WTC11 (cell line): ENCODE results near the gene SSBP2. TPM values are rescaled to one million over a fixed set of nuclear protein-coding genes. Genes with fewer than 3 reads are reported as not detected.
"Not testable (repeated sequence)": the region's sequence is repeated elsewhere in the genome, so short reads cannot be mapped to it uniquely, and the experiment has no call there.

Source experiments
- ATAC-seq: fragments of 200-7000 bp; cut with Tn5 transposase; 2 replicates; pipeline ENCODE4 v1.10.0; 2021; ENCODE audit warnings: mild to moderate bottlenecking, moderate library complexity
- CTCF ChIA-PET: fragments of 300-600 bp; sonication (Branson Sonifier 250); formaldehyde crosslinking; loops from one replicate; lab custom pipeline; 2021; ENCODE audit warnings: antibody characterized with exemption; lab: Charles Lee
- POLR2A ChIA-PET: fragments of 350-600 bp; sonication (Branson Sonifier 250); formaldehyde crosslinking; loops from one replicate; lab custom pipeline; 2021; ENCODE audit warnings: antibody characterized with exemption; lab: Charles Lee
- DNase-seq: peaks from one replicate; pipeline ENCODE4 v3.0.0; 2021; ENCODE audit warnings: low spot score
- H3K27ac Mint-ChIP-seq: 2 replicates; pipeline ENCODE4 v1.8.0; 2021; ENCODE audit warnings: mixed read lengths
- H3K27me3 Mint-ChIP-seq: 2 replicates; pipeline ENCODE4 v1.8.0; 2021; ENCODE audit warnings: low read depth, mild to moderate bottlenecking, moderate library complexity, mixed read lengths
- H3K36me3 Mint-ChIP-seq: 2 replicates; pipeline ENCODE4 v1.8.0; 2021; ENCODE audit warnings: mixed read lengths
- H3K4me1 Mint-ChIP-seq: 2 replicates; pipeline ENCODE4 v1.8.0; 2022; ENCODE audit warnings: mixed read lengths
- H3K4me3 Mint-ChIP-seq: 2 replicates; pipeline ENCODE4 v1.8.0; 2021; ENCODE audit warnings: mild to moderate bottlenecking, moderate library complexity, mixed read lengths
- H3K9me3 Mint-ChIP-seq: 2 replicates; pipeline ENCODE4 v1.8.0; 2021; ENCODE audit warnings: mixed read lengths
- AR ChIP-seq: fragments of 250-450 bp; sonication (Bioruptor Pico); IDR thresholded peaks from 2 replicates; pipeline ENCODE4 v1.9.0; 2021; ENCODE audit warnings: mild to moderate bottlenecking
- ATF3 ChIP-seq: sonication (generic); formaldehyde crosslinking; conservative IDR thresholded peaks from 2 replicates; pipeline ENCODE4 v1.8.1; 2022; ENCODE audit warnings: mild to moderate bottlenecking, missing genetic modification reagents
- CDX4 ChIP-seq: fragments of 250-450 bp; sonication (Bioruptor Pico); IDR thresholded peaks from 2 replicates; pipeline ENCODE4 v1.9.0; 2021; ENCODE audit warnings: moderate library complexity, mild to moderate bottlenecking, inconsistent platforms, borderline replicate concordance
- ELF4 ChIP-seq: sonication (generic); formaldehyde crosslinking; IDR thresholded peaks from 2 replicates; pipeline ENCODE4 v1.8.1; 2022; ENCODE audit warnings: low read depth, mild to moderate bottlenecking, moderate library complexity, missing genetic modification reagents
- FOXJ3 ChIP-seq: sonication (generic); formaldehyde crosslinking; IDR thresholded peaks from 2 replicates; pipeline ENCODE4 v1.9.0; 2021; ENCODE audit warnings: missing genetic modification reagents, mild to moderate bottlenecking, borderline replicate concordance
- GABPB1 ChIP-seq: sonication (generic); formaldehyde crosslinking; IDR thresholded peaks from 2 replicates; pipeline ENCODE4 v1.8.1; 2023; ENCODE audit warnings: mild to moderate bottlenecking, missing genetic modification reagents
- JUN ChIP-seq: sonication (generic); formaldehyde crosslinking; IDR thresholded peaks from 2 replicates; pipeline ENCODE4 v1.8.0; 2023; ENCODE audit warnings: mild to moderate bottlenecking, missing genetic modification reagents
- MAX ChIP-seq: sonication (generic); formaldehyde crosslinking; IDR thresholded peaks from 2 replicates; pipeline ENCODE4 v1.8.0; 2022; ENCODE audit warnings: mild to moderate bottlenecking, missing genetic modification reagents
- MLX ChIP-seq: sonication (generic); formaldehyde crosslinking; IDR thresholded peaks from 2 replicates; pipeline ENCODE4 v1.8.1; 2023; ENCODE audit warnings: mild to moderate bottlenecking, missing genetic modification reagents, moderate library complexity
- MYBL2 ChIP-seq: sonication (generic); formaldehyde crosslinking; IDR thresholded peaks from 2 replicates; pipeline ENCODE4 v1.8.1; 2023; ENCODE audit warnings: mild to moderate bottlenecking, moderate library complexity, missing genetic modification reagents
- PREB ChIP-seq: sonication (generic); formaldehyde crosslinking; IDR thresholded peaks from 2 replicates; pipeline ENCODE4 v1.8.1; 2022; ENCODE audit warnings: mild to moderate bottlenecking, missing genetic modification reagents, moderate library complexity, borderline replicate concordance
- RELA ChIP-seq: sonication (generic); formaldehyde crosslinking; IDR thresholded peaks from 2 replicates; pipeline ENCODE4 v1.8.1; 2022; ENCODE audit warnings: missing genetic modification reagents, mild to moderate bottlenecking, borderline replicate concordance
- RORB ChIP-seq: fragments of 250-450 bp; sonication (Bioruptor Pico); IDR thresholded peaks from 2 replicates; pipeline ENCODE4 v1.9.0; 2021; ENCODE audit warnings: mild to moderate bottlenecking
- ZMAT4 ChIP-seq: fragments of 250-450 bp; sonication (Bioruptor Pico); IDR thresholded peaks from 2 replicates; pipeline ENCODE4 v1.9.0; 2021; ENCODE audit warnings: mild to moderate bottlenecking
- ZNF219 ChIP-seq: sonication (generic); formaldehyde crosslinking; IDR thresholded peaks from 2 replicates; pipeline ENCODE4 v1.8.0; 2023; ENCODE audit warnings: missing genetic modification reagents, mild to moderate bottlenecking, borderline replicate concordance
- ZNF263 ChIP-seq: sonication (generic); formaldehyde crosslinking; IDR thresholded peaks from 2 replicates; pipeline ENCODE4 v1.8.1; 2022; ENCODE audit warnings: low read depth, mild to moderate bottlenecking, moderate library complexity, missing genetic modification reagents
- ZNF416 ChIP-seq: fragments of 250-450 bp; sonication (Bioruptor Pico); IDR thresholded peaks from 2 replicates; pipeline ENCODE4 v1.9.0; 2021; ENCODE audit warnings: mild to moderate bottlenecking, inconsistent platforms
- ZNF532 ChIP-seq: fragments of 250-450 bp; sonication (Bioruptor Pico); IDR thresholded peaks from 2 replicates; pipeline ENCODE4 v1.9.0; 2021; ENCODE audit warnings: mild to moderate bottlenecking, borderline replicate concordance
- total RNA-seq: library from RNA; stranded (reverse); gene quantifications from 3 replicates; pipeline ENCODE4 v1.2.3, GENCODE V29; 2021

The SSBP2 gene
- total RNA-seq, 1 experiment from 2014 or later: 24.9 TPM

- Mint-ChIP-seq H3K27ac (no peak overlapping the region), H3K36me3 (no peaks in the 10 kb centered on the region), H3K9me3 (no peaks in the 10 kb centered on the region)
- ATAC-seq: no peak
- POLR2A ChIA-PET: interaction anchor here (0.6 kb wide), 1 partner anchor 48 kb away, joined by 3 read pairs; no protein-coding TSS in a partner anchor
- TF ChIP-seq ATF3: no peak
- TF ChIP-seq, all 79 proteins: peak for 0
- no peak for DNase-seq
- Mint-ChIP-seq H3K27me3 (no peaks in the 10 kb centered on the region), H3K4me3 (no peak overlapping the region), H3K4me1 (no peaks in the 10 kb centered on the region)
- CTCF ChIA-PET: no interaction called here
Observed at GRCh38 chr5:81629986-81630385, 120.9 kb downstream of the SSBP2 start.

GRCh38 chr5:81628061-81628460 is 122.8 kb downstream of the SSBP2 start:
- H3K4me3 Mint-ChIP-seq, H3K36me3 Mint-ChIP-seq, CTCF ChIA-PET, H3K27me3 Mint-ChIP-seq, DNase-seq, H3K4me1 Mint-ChIP-seq, ATAC-seq, POLR2A ChIA-PET, H3K9me3 Mint-ChIP-seq, H3K27ac Mint-ChIP-seq: not testable (repeated sequence)

GRCh38 chr5:81626524-81626923 is 124.4 kb downstream of the SSBP2 start:
- ATAC-seq (no peak), DNase-seq (no peak)
- no peaks in the 10 kb centered on the region for H3K27me3 Mint-ChIP-seq
- no peak overlapping the region for H3K27ac Mint-ChIP-seq
- ChIA-PET POLR2A (no interaction called here), CTCF (no interaction called here)
- no peaks in the 10 kb centered on the region for H3K4me1 Mint-ChIP-seq
- H3K36me3 Mint-ChIP-seq: peaks cover 4% of the 10 kb centered on the region
- H3K9me3 Mint-ChIP-seq: no peaks in the 10 kb centered on the region
- H3K4me3 Mint-ChIP-seq: no peak overlapping the region
- TF ChIP-seq CDX4 (CRISPR knock-in tag) (no peak), AR (CRISPR knock-in tag) (no peak), MAX (CRISPR knock-in tag) (no peak), ELF4 (CRISPR knock-in tag) (no peak), ZNF219 (CRISPR knock-in tag) (no peak), MLX (CRISPR knock-in tag) (no peak), FOXJ3 (CRISPR knock-in tag) (no peak), ZNF263 (CRISPR knock-in tag) (no peak), ZNF416 (CRISPR knock-in tag) (no peak), RELA (CRISPR knock-in tag) (no peak), GABPB1 (CRISPR knock-in tag) (no peak), RORB (CRISPR knock-in tag) (no peak), MYBL2 (CRISPR knock-in tag) (no peak), ZMAT4 (CRISPR knock-in tag) (no peak), PREB (CRISPR knock-in tag) (no peak), JUN (no peak), ZNF532 (no peak)
